Heart left ventricle (tissue), 13 donors: Measurements from ENCODE around the gene OR6B1.

Experiments
- CTCF ChIP-seq, 12 donors: fragments of 200-600 bp; sonication (generic) in 4 of 12; IDR thresholded peaks; one replicate each; pipeline versions ENCODE4 v1.5.0 to v1.8.0; 2018 to 2022; ENCODE audit warnings: antibody characterized with exemption in 12 of 12, mild to moderate bottlenecking in 5 of 12
- POLR2A ChIP-seq, 2 donors: fragments of 450-650 bp; IDR thresholded peaks; one replicate each; pipeline ENCODE4 v1.6.1; 2017; ENCODE audit warnings: antibody characterized with exemption in 2 of 2, mild to moderate bottlenecking in 2 of 2, moderate library complexity in 2 of 2
- donor health status: ischemic (EF 13 %, LVEDD 7.1; RV severe dilation, severe dysfunction).
- donor health status: DM: no; HTN: yes; CAD: no.
- donor health status: DM: no; HTN: no; CAD: no.
- donor health status: ischemic (EF 25% LVEDD 6.9; RV normal size, moderate dysfunction).
- donor health status: ischemic (EF 25% LVEDD 5.7; RV mildly dilated, moderate dysfunction).
- donor health status: ischemic (EF 35%, LVEDD 5.7; RV mildly dilated, moderate dysfunction).
- donor health status: nonischemic (EF 11% LVEDD 7.7; RV severe dilation, severe dysfunction).
- donor health status: DM: yes; HTN: yes; CAD: no.
- donor health status: PGD.
- donor health status: ischemic (EF 29% LVEDD 5.4; RV normal size, mild dysfunction).
- donor health status: nonischemic (EF 23%, LVEDD 6.1; RV moderate dilation, normal function).

- no peak for TF ChIP-seq CTCF (IDR thresholded peaks at IDR 0.05)
- TF ChIP-seq POLR2A (IDR thresholded peaks at IDR 0.05): no peak
Measured at GRCh38 chr7:144026203-144026883, 26.2 kb downstream of the OR6B1 start.
